ENCODE measurements around the gene PHACTR3. TPM values are rescaled to one million over a fixed set of nuclear protein-coding genes. Genes with fewer than 3 reads are reported as not detected.

The PHACTR3 gene
- total RNA-seq, 1 donor from 2014 or later = 1.6 TPM

DNA sequence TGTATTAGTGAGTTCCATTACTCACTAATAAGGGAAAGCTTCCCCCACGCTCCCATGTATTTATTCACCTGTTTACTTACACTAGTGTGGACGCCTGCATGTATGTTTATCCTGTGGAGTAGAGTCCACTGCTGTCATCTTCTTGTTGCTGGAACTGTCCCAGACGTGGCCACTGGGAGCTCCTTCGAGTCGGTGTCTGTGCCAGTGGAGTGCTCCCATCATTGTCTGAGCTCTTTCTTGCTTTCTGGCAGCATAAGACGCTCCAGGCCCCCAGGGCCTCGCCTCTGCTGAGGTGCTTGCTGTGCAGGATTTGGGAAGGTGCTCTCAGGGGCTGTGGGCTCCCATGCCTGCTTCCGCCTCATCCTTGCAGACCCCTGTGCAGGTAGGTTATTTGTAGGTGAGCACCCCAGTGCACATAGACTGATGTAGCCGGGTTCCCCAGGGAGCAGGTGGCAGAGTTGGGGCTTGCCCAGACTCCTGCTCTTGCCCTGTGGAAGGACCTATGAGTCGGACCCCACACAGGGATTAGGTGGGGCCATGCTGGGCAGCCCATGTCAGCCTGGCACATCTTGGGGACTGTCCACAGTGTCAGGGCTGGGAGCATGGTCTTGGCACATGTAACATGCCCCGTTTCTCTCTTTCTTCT lies 16.6 kb downstream of the PHACTR3 start:
- no peak for DNase-seq (ENCODE audit: low read depth)

DNA sequence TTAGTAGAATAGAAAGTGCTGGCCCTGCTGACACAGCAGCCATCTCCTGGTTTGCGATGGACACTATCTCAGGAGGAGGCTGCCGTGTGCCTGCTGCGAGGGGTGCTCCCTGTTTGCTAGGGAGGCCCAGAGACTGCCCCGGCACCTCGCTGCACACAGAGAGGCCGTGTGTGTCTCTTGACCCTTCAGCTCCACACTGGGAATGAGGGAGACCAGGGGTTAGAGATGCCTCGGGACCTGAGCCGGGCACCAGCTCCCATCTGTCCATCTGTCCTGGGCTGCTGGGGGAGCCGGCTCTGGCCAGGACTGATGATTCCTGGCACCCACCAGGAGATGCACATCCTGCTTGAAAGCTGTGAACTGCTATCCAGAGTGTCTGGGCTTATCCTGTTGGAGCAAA lies 18.2 kb downstream of the PHACTR3 start:
- DNase-seq (ENCODE audit: low read depth) = no peak

DNA sequence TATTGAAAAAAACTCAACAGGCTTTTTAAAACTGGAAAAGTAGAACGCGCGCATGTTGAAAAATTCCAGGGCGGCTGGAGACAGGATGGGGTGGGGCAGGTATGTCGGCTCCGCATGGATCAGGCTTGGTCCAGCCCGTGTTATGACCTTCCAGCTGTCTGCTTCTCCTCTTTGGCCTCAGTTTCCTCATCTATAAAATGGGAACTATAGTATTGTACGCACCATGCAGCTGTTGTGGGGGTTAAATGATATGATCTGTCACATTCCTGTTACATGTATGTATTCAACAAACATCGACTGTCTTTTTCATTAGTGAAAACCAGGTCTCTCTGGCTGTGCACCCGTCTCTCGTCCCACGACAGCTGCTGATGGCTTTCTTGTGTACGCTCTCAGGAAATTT lies 18.8 kb downstream of the PHACTR3 start:
- no peak for DNase-seq (ENCODE audit: low read depth)

DNA sequence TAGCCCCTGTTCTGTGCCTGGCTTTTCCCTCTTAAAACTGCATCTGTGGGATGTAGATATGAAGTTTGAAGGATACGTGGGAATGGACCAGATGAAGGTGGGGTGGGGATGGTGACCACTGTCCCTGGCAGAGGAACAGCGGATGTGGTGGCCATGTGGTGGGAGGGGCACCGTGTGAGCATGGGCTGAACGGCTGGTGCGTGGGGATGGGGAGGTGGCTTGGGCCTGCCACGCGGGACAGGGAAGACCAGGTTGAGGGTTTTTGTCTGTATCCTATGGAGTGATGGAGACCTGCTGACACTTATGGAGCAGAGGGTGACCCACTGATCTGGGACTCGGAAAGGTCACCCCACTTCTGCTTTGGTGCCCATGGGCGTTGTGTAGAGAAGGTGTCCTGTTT lies 19.2 kb downstream of the PHACTR3 start:
- no peak for DNase-seq (ENCODE audit: low read depth)

DNA sequence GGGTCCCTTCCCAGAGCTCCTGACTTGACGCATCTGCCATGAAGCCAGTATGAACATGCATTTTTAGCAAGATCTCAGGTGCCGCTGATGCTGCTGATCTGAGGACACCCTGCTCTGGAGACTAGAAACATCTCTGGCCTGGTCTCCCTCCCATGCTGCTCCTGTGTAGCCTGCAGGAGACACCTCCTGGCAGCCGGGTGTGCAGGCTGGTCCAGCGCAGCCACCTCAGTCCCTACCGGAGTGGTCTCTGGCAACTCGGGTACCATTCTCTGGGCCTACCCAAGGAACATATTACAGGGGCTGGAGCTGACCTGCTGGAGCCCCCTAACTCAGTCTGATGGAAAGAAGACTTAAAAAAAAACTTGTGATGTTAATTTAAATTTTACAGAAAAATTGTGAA lies 20.1 kb downstream of the PHACTR3 start:
- DNase-seq (ENCODE audit: low read depth) = no peak

DNA sequence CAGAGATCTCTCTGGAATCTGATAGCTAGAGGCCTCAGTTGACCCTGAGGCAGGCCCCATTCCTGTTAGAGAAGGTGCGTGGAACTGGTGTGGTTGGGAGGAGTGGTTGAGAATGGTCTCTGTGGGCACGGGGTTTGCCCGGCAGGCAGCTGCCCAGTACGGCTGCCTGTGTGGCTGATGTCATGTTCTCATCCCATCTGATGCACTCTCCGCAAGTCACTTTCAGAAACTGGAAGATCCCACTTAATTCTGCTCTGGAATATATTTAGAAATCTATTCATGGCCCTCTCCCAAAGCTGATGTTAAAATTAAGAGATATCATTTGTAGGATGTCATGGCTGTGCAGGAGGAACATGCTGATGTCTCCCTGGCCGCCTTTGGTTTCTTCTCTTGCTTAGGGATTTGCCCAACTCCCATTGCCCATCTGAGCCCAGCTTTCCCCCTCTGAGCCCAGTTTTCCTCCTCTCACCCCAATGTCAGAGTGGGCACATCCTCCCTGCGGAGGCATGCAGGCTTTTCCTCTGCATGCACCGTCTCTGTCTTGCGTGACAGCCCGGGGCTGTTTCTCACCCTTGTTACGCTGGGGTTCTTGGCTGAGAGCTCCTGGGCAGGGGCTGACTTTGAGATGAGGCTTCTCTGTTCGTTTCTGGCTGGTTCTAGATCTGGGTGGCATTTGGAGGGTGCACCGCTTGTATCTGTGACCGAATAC lies 21.0 kb downstream of the PHACTR3 start:
- DNase-seq (ENCODE audit: low read depth) = no peak

DNA sequence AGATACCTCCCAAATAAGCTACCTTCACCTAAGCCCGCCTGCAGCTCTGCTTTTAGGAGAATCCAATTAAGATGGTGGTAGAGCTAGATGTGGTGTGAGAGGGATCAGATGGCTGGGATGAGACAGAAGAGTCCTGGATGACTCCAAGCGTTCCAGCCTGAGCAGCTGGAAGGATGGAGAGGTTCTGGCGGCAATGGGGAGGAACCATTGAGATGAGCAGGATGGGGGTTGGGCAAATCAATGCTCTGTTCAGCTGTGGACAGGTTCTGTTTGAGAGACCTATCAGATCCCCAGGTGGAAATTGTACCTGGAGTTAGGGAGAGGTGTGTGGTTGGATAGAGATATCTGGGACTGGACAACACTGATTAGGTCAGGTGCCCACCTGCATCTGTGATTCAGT lies 23.0 kb downstream of the PHACTR3 start:
- no peak for DNase-seq (ENCODE audit: low read depth)

DNA sequence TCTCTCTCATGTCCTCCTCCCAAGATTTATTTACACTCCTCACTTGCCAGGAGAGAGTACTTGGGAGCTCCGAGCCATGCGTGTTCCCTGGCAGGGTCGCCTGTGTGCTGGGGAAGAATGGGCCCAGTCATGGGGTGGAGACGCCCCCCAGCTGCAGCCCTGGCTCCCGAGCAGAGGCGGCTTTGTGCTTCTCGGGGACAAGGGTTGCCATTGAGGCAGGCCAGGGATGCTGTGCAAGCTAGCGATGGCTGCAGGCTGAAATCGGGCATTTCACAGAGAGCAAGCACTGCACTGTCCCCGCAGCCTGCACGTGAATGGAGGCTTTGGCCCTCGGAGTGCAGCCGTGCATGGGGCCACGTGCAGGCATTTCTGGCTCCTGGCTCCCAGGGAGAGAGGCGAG lies 23.8 kb downstream of the PHACTR3 start:
- DNase-seq (ENCODE audit: low read depth) = no peak

DNA sequence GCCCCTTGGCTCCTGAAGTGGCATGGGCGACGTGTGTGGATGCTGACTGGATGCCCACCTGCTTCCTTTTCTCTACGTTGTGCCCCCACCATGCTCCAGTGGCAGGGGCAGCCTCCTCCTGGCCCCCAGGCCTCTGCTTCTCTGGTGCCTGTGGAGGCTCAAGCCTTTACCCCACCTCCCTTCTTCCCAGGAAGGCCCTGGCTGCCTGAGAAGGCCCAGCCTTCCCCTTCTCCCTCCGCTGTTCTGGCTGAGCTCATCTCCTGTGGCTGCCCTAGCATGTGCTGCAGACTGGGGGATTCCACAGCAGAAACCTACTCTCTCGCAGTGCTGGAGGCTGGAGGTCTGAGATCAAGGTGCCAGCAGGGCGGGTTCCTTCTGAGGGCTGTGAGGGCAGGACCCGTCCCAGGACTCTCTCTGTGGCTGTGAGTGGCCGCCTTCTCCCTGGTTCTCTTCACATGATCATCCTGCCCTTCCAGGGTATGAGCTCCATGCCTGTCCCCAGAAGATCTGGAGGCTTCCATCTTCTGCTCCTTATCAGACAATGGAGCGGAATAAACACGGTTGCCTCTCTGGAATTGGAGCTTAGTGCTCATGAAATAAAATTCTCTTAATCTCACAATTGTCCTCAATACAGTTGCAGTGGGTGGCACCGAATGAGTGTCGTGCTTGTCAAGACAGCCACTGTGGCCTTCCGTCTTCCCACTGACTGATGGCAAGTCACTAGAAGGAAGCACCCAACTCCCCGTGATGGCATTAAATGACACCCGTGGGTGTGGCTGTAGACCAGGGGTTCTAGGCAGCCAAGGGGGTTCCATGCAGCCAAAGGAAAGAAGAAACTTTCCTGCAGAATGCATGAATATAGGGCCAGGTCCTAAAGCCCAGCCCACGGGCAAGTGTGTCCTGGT lies 25.1 kb downstream of the PHACTR3 start:
- DNase-seq (ENCODE audit: low read depth) = no peak

DNA sequence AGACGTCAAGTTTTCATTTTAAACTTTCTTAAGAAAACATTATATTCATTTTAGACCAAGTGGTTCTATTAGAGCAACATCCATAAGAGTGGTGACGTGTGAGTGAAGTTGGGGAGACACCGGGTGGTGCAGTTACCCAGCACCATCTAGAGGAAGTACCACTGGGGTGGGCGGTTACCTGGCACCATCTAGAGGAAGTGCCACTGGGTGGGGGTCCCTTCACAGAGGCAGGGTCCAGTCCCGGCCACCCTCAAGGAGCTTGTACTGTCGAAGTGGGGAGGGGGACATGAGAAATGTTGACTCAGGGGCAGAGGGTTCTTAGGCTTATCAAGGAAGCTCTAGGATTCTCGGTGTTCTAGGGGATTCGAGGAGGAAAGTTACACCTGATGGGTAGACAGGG lies 26.2 kb downstream of the PHACTR3 start:
- DNase-seq (ENCODE audit: low read depth) = no peak

DNA sequence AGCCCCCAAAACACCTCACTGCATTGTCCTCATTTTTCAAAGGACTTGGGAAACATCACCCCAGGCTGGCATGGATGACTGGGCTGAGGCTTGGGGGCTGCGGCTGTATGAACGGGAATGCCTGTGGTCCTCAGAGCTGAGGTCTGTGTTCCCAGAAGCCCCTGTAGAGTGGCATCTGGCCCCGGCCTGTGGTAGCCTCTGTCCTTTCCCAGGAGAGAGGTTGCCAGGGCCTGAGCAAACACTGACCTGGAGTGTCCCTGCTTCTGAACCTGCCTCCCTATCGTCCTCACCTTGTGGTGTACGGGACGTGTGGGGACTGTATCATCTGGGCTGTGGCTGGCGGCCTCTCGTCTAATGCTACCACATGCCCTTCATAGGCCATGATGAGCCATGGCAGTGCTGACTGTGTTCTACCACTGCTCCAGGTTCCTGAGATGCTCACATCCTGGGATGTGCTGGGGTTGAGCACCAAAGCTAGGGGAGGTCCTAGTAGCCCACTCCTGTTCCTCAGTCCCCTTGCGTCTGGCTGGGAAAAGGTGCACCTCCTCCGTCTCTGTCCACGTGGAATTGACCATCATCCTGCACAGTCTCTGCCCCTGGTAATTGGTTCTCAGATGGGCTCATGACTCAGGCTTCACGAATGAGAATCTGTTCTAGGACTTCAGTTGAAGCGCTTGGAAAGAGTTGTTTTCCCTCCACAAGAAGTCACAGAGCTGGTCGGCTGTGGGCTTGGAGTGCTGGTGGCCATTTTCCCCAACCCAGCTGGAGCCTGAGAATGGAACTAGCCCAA lies 27.6 kb downstream of the PHACTR3 start:
- peak; percentile 24 for DNase-seq (ENCODE audit: low read depth)

DNA sequence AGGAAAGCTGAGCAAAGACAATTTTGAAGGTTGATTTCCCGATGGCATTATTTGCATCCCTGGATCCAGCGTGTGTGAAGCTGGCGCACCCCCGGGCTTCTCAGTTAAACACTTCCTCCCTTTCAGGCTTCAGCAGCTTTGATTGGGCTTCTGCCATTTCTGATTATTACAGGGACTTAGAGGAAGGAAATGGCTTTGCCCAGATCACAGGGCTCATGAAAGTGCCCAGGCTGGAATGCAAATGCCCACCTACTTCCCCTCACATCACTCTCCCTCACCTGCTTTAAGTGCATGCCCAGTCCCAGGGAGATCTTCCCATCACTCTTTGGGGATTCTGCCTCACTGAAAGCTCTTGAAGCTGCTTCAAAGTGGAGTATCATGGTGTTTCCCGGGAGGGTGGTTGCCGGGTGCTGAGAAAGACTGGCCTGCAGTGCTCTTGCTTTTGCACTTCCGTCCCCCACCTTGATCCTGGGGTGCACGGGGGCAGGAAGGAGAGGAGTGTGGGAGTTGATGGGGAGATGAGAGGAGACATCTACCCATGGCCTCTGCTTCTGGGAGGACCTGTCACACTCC lies 28.3 kb downstream of the PHACTR3 start:
- peak; percentile 39 for DNase-seq (ENCODE audit: low read depth)

DNA sequence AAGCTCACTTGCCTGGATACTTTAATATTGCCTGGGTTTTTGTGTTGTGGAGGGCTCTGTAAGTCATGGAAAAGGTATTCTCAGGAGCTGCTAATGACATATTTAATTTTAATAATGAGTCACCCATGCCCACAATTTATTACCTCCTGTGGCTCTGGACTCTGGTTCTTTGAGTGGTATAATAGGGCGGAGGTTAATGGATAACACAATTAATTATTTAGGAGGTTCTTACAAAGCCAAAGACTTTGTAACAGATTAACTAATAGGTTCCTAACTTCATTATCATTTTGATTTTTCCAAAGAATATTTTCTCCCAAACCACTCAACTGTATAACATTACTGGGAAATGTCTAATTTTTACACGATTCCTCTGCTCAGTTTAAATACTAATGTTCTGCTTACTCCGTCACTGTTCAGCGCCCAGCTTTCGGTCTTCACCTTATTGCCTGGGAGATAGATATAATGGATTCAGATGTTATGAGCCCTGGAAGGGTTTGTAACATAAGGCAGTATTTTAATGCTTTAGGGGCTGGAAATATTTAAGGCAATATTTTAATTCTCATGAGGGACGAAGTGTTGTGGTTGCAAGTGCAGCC lies 29.4 kb downstream of the PHACTR3 start:
- DNase-seq (ENCODE audit: low read depth) = peak; percentile 98

DNA sequence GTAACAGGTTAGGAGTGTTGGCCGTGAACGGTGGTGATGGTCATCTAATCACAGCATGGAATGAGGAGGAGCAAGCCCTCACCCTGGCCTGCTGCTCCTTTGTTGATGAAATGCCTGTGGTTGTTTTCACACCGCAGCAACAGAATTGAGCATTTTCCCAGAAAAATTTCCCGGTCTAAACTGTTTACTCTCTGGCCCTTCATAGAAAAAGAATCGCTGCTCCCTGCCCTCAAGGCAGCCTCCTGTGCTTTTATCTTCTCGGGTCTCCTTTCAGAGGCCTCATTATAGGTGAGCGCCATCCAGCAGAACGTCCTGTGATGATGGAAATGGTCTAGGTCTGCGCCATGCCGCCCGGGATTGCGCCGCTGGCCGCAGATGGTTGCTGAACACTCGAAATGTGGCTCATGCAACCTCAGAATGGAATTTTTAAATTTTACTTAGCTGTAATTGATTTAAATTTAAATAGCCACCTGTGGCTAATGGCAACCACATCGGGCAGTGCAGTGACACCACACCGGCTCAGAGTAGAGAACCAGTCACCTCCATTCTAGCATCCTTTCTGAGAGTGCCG lies 30.2 kb downstream of the PHACTR3 start:
- DNase-seq (ENCODE audit: low read depth) = peak; percentile 78

DNA sequence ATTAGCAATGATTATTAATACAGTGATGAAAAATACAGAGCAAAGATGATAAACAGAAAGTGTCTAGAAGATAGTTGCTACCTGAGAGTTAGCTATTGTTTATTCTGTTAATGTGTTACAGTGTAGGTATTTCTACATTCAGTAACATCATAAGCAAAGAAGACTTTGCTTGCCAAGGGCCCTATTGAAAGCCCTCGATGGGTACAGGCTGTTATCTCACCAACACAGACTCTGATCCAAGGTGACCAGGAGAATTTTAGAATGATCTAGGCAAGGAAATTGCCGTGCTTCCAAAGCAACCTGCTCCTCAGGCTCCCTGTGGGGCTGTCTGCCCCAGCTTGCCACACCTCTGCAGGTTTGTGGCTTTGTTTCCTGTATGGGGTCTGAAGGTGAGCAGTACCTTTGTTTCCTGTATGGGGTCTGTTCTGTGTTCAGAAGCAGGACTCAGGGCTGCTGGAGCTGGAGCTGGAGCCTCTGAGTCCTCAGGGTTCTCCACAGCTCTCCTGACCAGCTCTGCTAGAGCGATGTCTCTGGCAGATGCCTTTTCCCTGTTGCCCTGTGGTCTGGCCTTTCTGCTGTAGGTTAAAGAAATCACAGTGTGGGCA lies 32.5 kb downstream of the PHACTR3 start:
- peak; percentile 27 for DNase-seq (ENCODE audit: low read depth)

DNA sequence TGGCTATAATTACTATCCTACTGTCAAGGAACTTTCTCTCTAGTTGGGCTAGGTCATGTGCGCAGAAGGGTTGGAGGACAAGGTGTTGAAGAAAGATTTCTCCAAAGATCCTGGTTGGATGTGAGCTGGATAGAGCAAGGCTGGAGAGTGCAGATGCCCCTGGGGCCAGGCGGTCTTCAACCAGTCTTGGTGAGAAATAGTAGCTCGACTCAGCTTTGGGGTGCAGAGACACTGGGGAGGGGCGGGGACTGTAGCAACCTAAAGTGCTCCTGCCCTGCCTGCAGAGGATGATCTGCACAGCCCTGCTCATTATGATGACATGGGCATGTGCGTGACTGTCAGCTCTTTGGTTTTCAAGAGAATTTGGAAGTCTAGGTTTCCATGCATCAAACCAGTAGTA lies 35.9 kb downstream of the PHACTR3 start:
- no peak for DNase-seq (ENCODE audit: low read depth)

DNA sequence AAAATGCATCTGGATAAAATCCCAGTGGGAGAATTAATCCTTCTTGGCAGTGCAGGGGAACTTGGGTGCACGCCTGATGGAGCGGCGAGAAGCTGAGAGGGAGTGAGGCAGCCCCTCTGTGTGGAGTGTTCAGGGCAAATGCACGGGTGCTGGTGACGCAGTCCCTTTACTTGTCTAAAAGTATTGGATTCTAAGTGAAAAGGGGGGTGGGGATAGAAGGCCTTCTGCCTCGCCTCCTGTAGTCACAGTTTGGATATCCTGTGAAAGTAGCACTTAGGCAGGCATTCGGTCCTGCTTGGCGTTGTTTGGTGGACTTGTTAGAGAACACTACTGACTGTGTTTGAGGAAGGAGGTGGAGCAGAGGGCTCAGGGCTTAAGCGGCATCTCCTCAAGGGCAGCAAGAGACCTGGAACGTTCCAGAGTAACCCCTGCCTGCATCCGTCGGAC lies 39.3 kb downstream of the PHACTR3 start:
- DNase-seq (ENCODE audit: low read depth) = no peak

DNA sequence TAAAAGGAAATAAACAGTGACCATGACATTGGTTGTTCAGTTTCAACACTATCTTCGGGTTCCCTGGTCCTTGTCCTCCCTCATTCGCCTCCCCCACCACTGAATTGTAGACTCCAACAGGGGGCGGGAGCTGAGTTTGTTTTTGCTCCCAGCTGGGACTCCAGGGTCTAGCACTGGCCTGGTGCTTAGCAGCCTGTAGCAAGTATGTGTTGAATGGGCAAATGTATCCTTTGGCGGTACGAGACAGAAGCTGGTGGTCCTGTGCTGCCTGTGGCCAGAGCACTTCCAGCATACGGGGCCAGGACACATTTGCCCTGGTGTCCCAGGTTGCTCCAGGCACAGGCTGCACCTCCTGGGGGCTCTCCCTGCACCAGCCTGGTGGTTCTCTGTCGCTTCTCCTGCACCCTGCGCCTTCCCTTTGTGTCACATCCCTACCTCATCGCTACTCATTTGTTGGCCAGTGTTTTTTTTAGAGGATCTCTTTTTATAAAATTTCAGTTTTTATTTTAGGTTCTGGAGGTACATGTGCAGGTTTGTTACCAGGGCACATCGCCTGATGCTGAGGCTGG lies 40.1 kb downstream of the PHACTR3 start:
- no peak for DNase-seq (ENCODE audit: low read depth)

DNA sequence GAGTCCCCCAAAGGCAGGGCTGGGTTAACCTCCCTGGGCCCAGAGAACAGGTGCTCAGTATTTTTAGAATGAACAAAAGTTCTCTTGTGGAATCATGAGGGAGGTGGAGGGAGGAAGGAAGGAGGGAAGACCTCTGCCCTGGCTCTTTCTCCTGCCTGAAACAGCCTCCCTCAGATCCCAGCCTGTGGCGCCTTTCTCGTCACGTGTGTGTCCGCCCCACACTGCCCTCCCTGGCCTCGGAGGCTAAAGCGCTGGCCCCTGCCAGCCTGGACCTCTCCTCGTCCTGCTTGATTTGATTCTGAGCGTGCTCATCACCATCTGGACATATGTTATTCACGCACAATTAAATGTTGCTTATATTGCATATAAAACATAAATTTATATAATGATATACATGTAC lies 40.9 kb downstream of the PHACTR3 start:
- no peak for DNase-seq (ENCODE audit: low read depth)

DNA sequence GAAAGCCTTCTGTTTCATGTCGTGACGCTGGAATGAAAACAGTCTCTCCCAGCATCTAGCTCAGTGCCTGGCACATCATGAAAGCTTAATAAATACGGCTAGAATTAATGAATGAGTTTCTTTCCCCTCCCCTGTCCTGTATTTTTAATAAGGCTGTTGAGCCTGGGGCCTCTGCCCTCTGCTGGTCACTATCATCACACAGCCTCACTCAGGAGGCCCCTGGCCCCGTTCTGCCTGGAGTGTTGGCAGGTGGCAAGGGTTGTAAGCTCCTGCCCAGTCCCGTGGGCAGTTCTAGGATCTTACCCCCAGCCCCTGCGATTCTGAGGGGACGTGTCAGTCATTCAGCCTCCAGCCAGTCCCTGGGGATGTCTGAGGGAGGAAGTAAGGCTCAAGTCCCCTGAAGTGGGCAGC lies 41.4 kb downstream of the PHACTR3 start:
- DNase-seq (ENCODE audit: low read depth) = no peak
